B cell (primary cell): ENCODE measurements around the gene GRK5. TPM values are rescaled to one million over a fixed set of nuclear protein-coding genes. Genes with fewer than 3 reads are reported as not detected.

Source experiments
- ATAC-seq: fragments of 200-7000 bp; cut with Tn5 transposase; one replicate; pipeline ENCODE4 v1.10.0; 2021; ENCODE audit warnings: low read depth, mild to moderate bottlenecking, moderate number of reproducible peaks, moderate library complexity
- CTCF ChIA-PET: fragments of 350-600 bp; sonication (Branson Sonifier 250); formaldehyde crosslinking; loops from one replicate; lab custom pipeline; 2021; ENCODE audit warnings: antibody characterized with exemption, inconsistent platforms; lab: Charles Lee
- POLR2A ChIA-PET: fragments of 350-600 bp; sonication (Branson Sonifier 250); formaldehyde crosslinking; loops from one replicate; lab custom pipeline; 2021; ENCODE audit warnings: antibody characterized with exemption; lab: Charles Lee
- DNase-seq: peaks from one replicate; pipeline ENCODE4 v3.0.0; 2013
- H2AFZ ChIP-seq: 2 replicates; pipeline ENCODE4 v1.6.1; 2012; ENCODE audit warnings: mild to moderate bottlenecking, low read depth, low read length; ENCODE audit not compliant: insufficient read depth, poor library complexity, severe bottlenecking
- H3K27ac ChIP-seq, 2 donors: 1 replicate in 1 of 2; 2 replicates in 1 of 2; pipeline ENCODE4 v1.5.1; 2012 to 2013; ENCODE audit warnings: low read length in 2 of 2, mild to moderate bottlenecking in 2 of 2, moderate library complexity in 1 of 2
- H3K27me3 ChIP-seq, 4 experiments: fragments of 200-600 bp in 1 of 4; sonication (generic) in 1 of 4; replicated peaks in 1 of 4; 1 replicate in 2 of 4; 2 replicates in 2 of 4; pipeline versions ENCODE4 v1.6.1 to v1.7.0; 2013 to 2016; ENCODE audit warnings: low read length in 3 of 4, mild to moderate bottlenecking in 2 of 4, mixed read lengths in 1 of 4, moderate library complexity in 1 of 4; ENCODE audit not compliant: insufficient read depth in 4 of 4, control insufficient read depth in 3 of 4; ENCODE audit errors: control extremely low read depth in 1 of 4
- H3K36me3 ChIP-seq, 2 experiments: replicated peaks in 1 of 2; 1 replicate in 1 of 2; 2 replicates in 1 of 2; pipeline versions ENCODE4 v1.6.1 to v1.7.1; 2013; ENCODE audit warnings: low read length in 1 of 2; ENCODE audit not compliant: insufficient read depth in 2 of 2, control insufficient read depth in 1 of 2; ENCODE audit errors: control extremely low read depth in 1 of 2, extremely low read depth in 1 of 2
- H3K4me1 ChIP-seq, 2 donors: fragments of 200-600 bp in 1 of 2; sonication (generic) in 1 of 2; 1 replicate in 1 of 2; 2 replicates in 1 of 2; pipeline versions ENCODE4 v1.5.1 to v1.6.1; 2013 to 2017; ENCODE audit warnings: low read length in 2 of 2; ENCODE audit not compliant: control insufficient read depth in 2 of 2, insufficient read depth in 2 of 2
- H3K4me2 ChIP-seq: replicated peaks from 2 replicates; pipeline ENCODE3; 2012; ENCODE audit warnings: mild to moderate bottlenecking, low read depth, low read length; ENCODE audit not compliant: poor library complexity, severe bottlenecking
- H3K4me3 ChIP-seq, 5 experiments: fragments of 200-600 bp in 1 of 5; sonication (generic) in 1 of 5; 1 replicate in 3 of 5; 2 replicates in 2 of 5; pipeline versions ENCODE4 v1.5.1 to v1.7.0; 2011 to 2016; ENCODE audit warnings: low read length in 4 of 5, mild to moderate bottlenecking in 4 of 5, low read depth in 2 of 5, control low read depth in 1 of 5, moderate library complexity in 1 of 5; ENCODE audit not compliant: insufficient read depth in 1 of 5; ENCODE audit errors: control extremely low read depth in 1 of 5, extremely low read depth in 1 of 5
- H3K79me2 ChIP-seq: fragments of 200-600 bp; sonication (generic); one replicate; pipeline ENCODE4 v1.6.0; 2016; ENCODE audit warnings: low read length; ENCODE audit not compliant: control insufficient read depth, insufficient read depth
- H3K9ac ChIP-seq: fragments of 200-600 bp; sonication (generic); 2 replicates; pipeline ENCODE4 v1.6.1; 2017; ENCODE audit warnings: mild to moderate bottlenecking, low read length, moderate library complexity
- H3K9me3 ChIP-seq, 3 donors: one replicate each; pipeline versions ENCODE4 v1.6.1 to v1.7.1; 2013; ENCODE audit warnings: low read length in 2 of 3; ENCODE audit not compliant: control insufficient read depth in 2 of 3, insufficient read depth in 1 of 3; ENCODE audit errors: control extremely low read depth in 1 of 3
- H4K20me1 ChIP-seq: 2 replicates; pipeline ENCODE4 v1.6.0; 2012; ENCODE audit warnings: mild to moderate bottlenecking, low read length; ENCODE audit not compliant: insufficient read depth, control insufficient read depth, poor library complexity, severe bottlenecking
- H3K27ac Mint-ChIP-seq: one replicate; pipeline ENCODE4 v1.8.0; 2021; ENCODE audit warnings: mixed read lengths
- H3K27me3 Mint-ChIP-seq: one replicate; pipeline ENCODE4 v1.8.0; 2021; ENCODE audit warnings: mixed read lengths
- H3K4me1 Mint-ChIP-seq: one replicate; pipeline ENCODE4 v1.8.0; 2021; ENCODE audit warnings: mixed read lengths
- H3K4me3 Mint-ChIP-seq: one replicate; pipeline ENCODE4 v1.8.0; 2021; ENCODE audit warnings: mixed read lengths
- H3K9me3 Mint-ChIP-seq: one replicate; pipeline ENCODE4 v1.8.0; 2022; ENCODE audit warnings: mixed read lengths; ENCODE audit not compliant: insufficient read depth
- CTCF ChIP-seq: fragments of 200-600 bp; IDR thresholded peaks from one replicate; pipeline ENCODE4 v1.8.0; 2022; ENCODE audit warnings: antibody characterized with exemption, mild to moderate bottlenecking
- EZH2 ChIP-seq: IDR thresholded peaks from 2 replicates; pipeline ENCODE4 v1.6.1; 2012; ENCODE audit warnings: borderline replicate concordance, low read depth, mild to moderate bottlenecking, moderate library complexity, low read length; ENCODE audit not compliant: insufficient read depth, poor library complexity, severe bottlenecking
- WGBS: methylation state at CpG from one replicate; pipeline ENCODE4 v1.1.5; 2013; ENCODE audit warnings: missing lambda C conversion rate; ENCODE audit not compliant: insufficient coverage; 5-methylcytosine and 5-hydroxymethylcytosine counted together
- intact Hi-C: fragments of 100-400 bp; cut with micrococcal nuclease; formaldehyde crosslinking; loops from one replicate; pipeline ENCODE4 v1.10.0; 2022
- polyA plus RNA-seq: library from polyadenylated mRNA; depleted of rRNA; stranded (reverse); fragments of >200 nt; gene quantifications from 2 replicates; pipeline ENCODE4 v1.2.3, GENCODE V29; 2012
- total RNA-seq, 2 donors: library from RNA; stranded (reverse); fragments of 120-200 nt in 1 of 2; gene quantifications; 1 replicate in 1 of 2; 2 replicates in 1 of 2; pipeline versions ENCODE4 v1.2.3 to v1.2.4, GENCODE V29; 2013 to 2022

The GRK5 gene
- total and polyA plus RNA-seq, 2 donors (not counting 1 experiment from before 2014, with no cell fraction given): 21.9 to 54.8 TPM

- WGBS: 46% methylated on average over 5 of the region's 9 CpGs
- Mint-ChIP-seq H3K27ac (peak overlapping the region; percentile 91), H3K27me3 (no peaks in the 10 kb centered on the region), H3K9me3 (no peaks in the 10 kb centered on the region), H3K4me1 (peaks cover 61% of the 10 kb centered on the region), H3K4me3 (peak overlapping the region; percentile 95)
- ATAC-seq: no peak
- H3K27me3 ChIP-seq: no peaks in the 10 kb centered on the region
- POLR2A ChIA-PET: interaction anchor here (0.6 to 2.1 kb wide), 4 partner anchors 59 to 206 kb away, joined by 3 to 11 read pairs (median 4); no protein-coding TSS in a partner anchor
- TF ChIP-seq EZH2 (no peak), CTCF (peak; percentile 45)
- CTCF ChIA-PET: interaction anchor here (0.6 to 5.1 kb wide), 40 partner anchors 9 to 333 kb away, joined by 3 to 118 read pairs (median 4); partner anchors contain the start of genes RGS10 and SFXN4
- H3K9me3 ChIP-seq: no peaks in the 10 kb centered on the region
- H3K9ac ChIP-seq: peak overlapping the region; percentile 91
- H3K4me3 ChIP-seq: peak overlapping the region in 4 of 5 experiments; percentile 44 to 77 (median 71)
- peaks cover 1 to 4% of the 10 kb centered on the region in 2 experiments for H3K36me3 ChIP-seq
- intact Hi-C loops: loop anchor here (1.0 to 5.0 kb wide), 3 partner anchors 37 to 647 kb away; no protein-coding TSS in a partner anchor
- H3K27ac ChIP-seq: peak overlapping the region; percentile 73 to 83
- H3K4me2 ChIP-seq: peak overlapping the region; percentile 85
- H3K79me2 ChIP-seq: peaks cover 62% of the 10 kb centered on the region
- no peak overlapping the region for H2AFZ ChIP-seq
- no peak for DNase-seq
- H4K20me1 ChIP-seq: peaks cover 4% of the 10 kb centered on the region
- peaks cover 43 to 59% of the 10 kb centered on the region in 2 donors for H3K4me1 ChIP-seq
These were observed 2.5 kb downstream of the GRK5 start for GRCh38 chr10:119209736-119210355.

GRCh38 chr10:119210633-119211032, 3.3 kb downstream of the GRK5 start:
- peaks cover 1 to 4% of the 10 kb centered on the region in 2 experiments for H3K36me3 ChIP-seq
- no peak overlapping the region for H3K9ac ChIP-seq
- peaks cover 70% of the 10 kb centered on the region for H3K79me2 ChIP-seq
- no peak overlapping the region for H2AFZ ChIP-seq
- no peaks in the 10 kb centered on the region for H3K9me3 Mint-ChIP-seq
- no peak overlapping the region for H3K4me3 ChIP-seq
- WGBS: no CpG with 5 or more reads among the region's 2 CpGs
- no peaks in the 10 kb centered on the region for H3K27me3 Mint-ChIP-seq
- DNase-seq (no peak), ATAC-seq (no peak)
- H3K4me1 Mint-ChIP-seq: peaks cover 61% of the 10 kb centered on the region
- H3K27ac Mint-ChIP-seq: no peak overlapping the region
- no peak overlapping the region for H3K27ac ChIP-seq
- H3K4me3 Mint-ChIP-seq: no peak overlapping the region
- TF ChIP-seq CTCF (no peak), EZH2 (no peak)
- intact Hi-C loops: loop anchor here (5.0 kb wide), 1 partner anchor 37 kb away; no protein-coding TSS in a partner anchor
- no peak overlapping the region for H3K4me2 ChIP-seq
- H4K20me1 ChIP-seq: peaks cover 9% of the 10 kb centered on the region
- CTCF ChIA-PET: interaction anchor here (0.8 to 2.5 kb wide), 16 partner anchors 8 to 278 kb away, joined by 3 to 21 read pairs (median 6); no protein-coding TSS in a partner anchor
- POLR2A ChIA-PET: no interaction called here
- no peaks in the 10 kb centered on the region for H3K27me3 ChIP-seq
- no peaks in the 10 kb centered on the region for H3K9me3 ChIP-seq
- peaks cover 43 to 58% of the 10 kb centered on the region in 2 donors for H3K4me1 ChIP-seq
